ENCODE measurements around the gene TP53AIP1. TPM values are rescaled to one million over a fixed set of nuclear protein-coding genes. Genes with fewer than 3 reads are reported as not detected.

Gene TP53AIP1
- total and polyA plus RNA-seq, 9 of the 15 experiments (the other 6 are each of a cell fraction or from before 2014, with no cell fraction given), result not detected

GRCh38 chr11:128892866-128893565, 49.7 kb downstream of the TP53AIP1 start:
- WGBS (ENCODE audit: insufficient coverage, low coverage, missing lambda C conversion rate), result 6% methylated on average over 4 of the region's 4 CpGs
- no peak for ATAC-seq
- Histone ChIP-seq H3K27me3 (ENCODE audit: control insufficient read depth in 2 of 2, insufficient read depth in 2 of 2, low read length in 2 of 2) (peaks cover 0 to 19% of the 10 kb centered on the region in 2 experiments; a peak in 3 of 5 replicates), H3K9me1 (ENCODE audit: control insufficient read depth, insufficient read depth, low read length) (no peaks in the 10 kb centered on the region), H3K36me3 (ENCODE audit: control insufficient read depth, insufficient read depth, low read length) (no peaks in the 10 kb centered on the region), H3K4me3 (no peak overlapping the region), H2AFZ (ENCODE audit: low read depth, low read length) (no peak overlapping the region), H3K79me2 (ENCODE audit: control insufficient read depth, insufficient read depth, low read length) (no peaks in the 10 kb centered on the region), H3K9ac (ENCODE audit: insufficient read depth in 1 of 2, low read depth in 2 of 2, low read length in 2 of 2) (no peak overlapping the region), H3K4me1 (replicated peaks in 1 of 2; ENCODE audit: control insufficient read depth in 2 of 2, insufficient read depth in 2 of 2, low read length in 2 of 2) (peaks cover 0 to 5% of the 10 kb centered on the region in 2 experiments; a peak in 2 of 5 replicates), H3K9me3 (replicated peaks; ENCODE audit: control insufficient read depth, insufficient read depth, low read depth, low read length) (no peaks in the 10 kb centered on the region), H4K20me1 (replicated peaks; ENCODE audit: control insufficient read depth, insufficient read depth, low read length) (no peaks in the 10 kb centered on the region), H3K27ac (ENCODE audit: extremely low read depth, low read depth, low read length) (no peak overlapping the region), H3K4me2 (ENCODE audit: insufficient read depth, low read length) (no peak overlapping the region)
- TF ChIP-seq PKNOX1 (IDR thresholded peaks at IDR 0.05) (no peak), RERE (CRISPR knock-in tag; IDR thresholded peaks at IDR 0.05; ENCODE audit: borderline replicate concordance) (no peak), MAX (CRISPR knock-in tag; IDR thresholded peaks at IDR 0.05) (no peak), ETS1 (conservative IDR thresholded peaks at IDR 0.05; ENCODE audit: control insufficient read depth, low read depth, low read length) (no peak), HNRNPLL (IDR thresholded peaks at IDR 0.05; ENCODE audit: low read depth, low read length, poor library complexity, severe bottlenecking) (no peak), ZC3H8 (IDR thresholded peaks at IDR 0.05) (no peak), ZBTB49 (CRISPR knock-in tag; IDR thresholded peaks at IDR 0.05; ENCODE audit: borderline replicate concordance) (no peak), THAP7 (CRISPR knock-in tag; IDR thresholded peaks at IDR 0.05) (no peak)
- in situ Hi-C loops (cut with MboI), result loop anchor here (25.0 kb wide), 1 partner anchor 419 kb away; no protein-coding TSS in a partner anchor
- no TSS peak for BruUV-seq (replicated peaks)
- ChIA-PET POLR2A (interaction anchor here (0.7 kb wide), 1 partner anchor 82 kb away, joined by 3 read pairs; no protein-coding TSS in a partner anchor), CTCF (ENCODE audit: low intra/inter-chr PET ratio) (no interaction called here)
- intact Hi-C loops (cut with micrococcal nuclease), result no loop called here
- FAIRE-seq, result no peak
- no peak for DNase-seq (ENCODE audit: extremely low read depth in 1 of 4, low spot score in 3 of 4)

Measured in K562 (cell line).